Stimulated activated CD4-positive, alpha-beta T cell treated with anti-CD3 and anti-CD28 coated beads, TNF-alpha, amount 100 ng/mL, for 24 hours (primary cell): Measurements from ENCODE around the gene ADH5.
"Not testable (repeated sequence)": the region's sequence is repeated elsewhere in the genome, so short reads cannot be mapped to it uniquely, and the experiment has no call there.

Experiments used
- DNase-seq, 3 experiments: peaks; one replicate each; pipeline ENCODE4 v3.0.0-alpha.2; 2020; ENCODE audit warnings: low read depth in 3 of 3

Gene ADH5

DNA sequence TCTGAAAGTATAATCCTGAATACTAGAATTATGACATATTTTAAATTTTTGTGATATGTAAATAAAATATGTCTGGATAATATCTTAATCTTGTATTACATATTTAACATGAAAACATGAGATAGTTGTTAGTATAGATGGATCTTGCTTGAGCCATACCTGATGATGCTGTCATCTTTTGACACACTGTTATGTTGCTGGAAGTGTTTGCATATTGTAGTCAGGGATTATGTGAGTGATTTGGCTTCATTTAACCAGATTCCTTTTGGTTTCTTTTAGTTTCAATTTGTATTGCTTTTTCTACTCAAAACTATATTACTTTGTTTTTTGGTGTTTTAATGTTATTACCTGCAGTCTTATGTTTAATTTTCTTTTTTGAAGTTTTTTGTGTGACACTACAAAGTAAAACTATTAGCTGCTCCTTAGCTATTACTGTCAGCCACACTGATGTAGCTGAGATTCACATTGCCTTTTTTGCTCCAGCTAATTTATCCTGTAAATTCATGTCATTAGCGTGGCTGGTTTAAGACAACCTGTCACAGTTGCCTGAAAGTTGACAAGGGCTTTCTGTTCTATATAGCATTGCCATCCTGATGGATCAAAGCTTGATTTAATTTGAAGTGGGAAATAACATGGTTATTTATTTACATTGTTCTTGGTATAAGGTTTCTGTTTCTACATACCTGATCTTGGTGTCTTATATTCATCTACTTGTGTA is 59.4 kb downstream of the ADH5 start:
- no peak for DNase-seq

DNA sequence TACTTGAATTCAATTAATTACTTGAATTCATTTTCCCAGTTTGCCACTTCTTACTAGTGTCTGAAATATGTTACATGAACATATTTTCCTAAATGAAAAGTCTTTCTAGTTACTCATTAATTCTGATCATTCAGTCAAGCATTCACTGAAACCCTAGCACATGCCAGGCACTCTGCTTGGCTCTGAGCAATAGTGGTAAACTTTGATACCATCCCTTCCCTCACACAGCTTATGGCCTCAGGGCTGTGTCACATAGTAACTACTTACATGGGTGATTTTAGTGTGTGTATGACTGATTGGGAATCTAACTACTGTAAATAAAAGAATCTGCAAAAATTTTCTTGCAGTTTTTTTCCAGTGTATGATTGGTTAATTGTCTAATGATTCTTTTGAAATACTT is 60.4 kb downstream of the ADH5 start:
- no peak for DNase-seq

DNA sequence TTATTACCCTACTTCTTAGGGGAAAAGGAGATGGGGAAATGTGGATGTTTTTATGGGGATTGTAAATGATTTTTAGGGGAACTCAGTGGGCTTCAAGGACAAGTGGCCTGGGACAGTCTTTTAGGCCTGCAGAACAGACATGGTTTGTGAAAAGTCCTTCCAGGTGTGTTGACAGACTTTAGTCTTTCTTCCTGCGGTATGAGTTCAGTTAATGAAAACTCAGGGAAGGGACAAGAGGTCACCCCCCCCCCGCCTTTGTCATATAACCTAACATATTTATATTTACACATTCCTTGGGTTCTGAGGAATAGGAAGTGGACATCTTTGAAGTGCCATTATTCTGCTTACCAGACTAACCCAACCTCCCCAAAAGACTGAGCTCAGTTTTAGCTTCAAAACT is 61.3 kb downstream of the ADH5 start:
- DNase-seq, result no peak

DNA sequence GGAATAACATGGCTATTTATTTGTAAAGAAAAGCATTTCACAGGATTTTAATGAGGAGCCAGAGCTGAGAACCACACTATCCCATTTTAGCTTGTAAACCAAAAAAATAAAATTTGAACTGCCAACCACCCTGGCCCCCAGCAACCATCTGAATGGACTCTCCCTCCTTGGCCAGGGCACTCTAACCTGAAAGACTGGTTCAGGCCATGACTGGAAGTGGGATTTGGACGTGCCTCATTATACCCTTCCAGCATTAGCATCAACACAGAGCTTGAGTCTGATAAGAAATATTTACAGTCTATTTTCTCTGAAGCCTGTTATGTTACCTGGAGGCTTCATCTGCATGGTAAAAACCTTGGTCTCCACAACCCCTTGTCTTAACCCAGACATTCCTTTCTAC is 63.1 kb downstream of the ADH5 start:
- no peak for DNase-seq

DNA sequence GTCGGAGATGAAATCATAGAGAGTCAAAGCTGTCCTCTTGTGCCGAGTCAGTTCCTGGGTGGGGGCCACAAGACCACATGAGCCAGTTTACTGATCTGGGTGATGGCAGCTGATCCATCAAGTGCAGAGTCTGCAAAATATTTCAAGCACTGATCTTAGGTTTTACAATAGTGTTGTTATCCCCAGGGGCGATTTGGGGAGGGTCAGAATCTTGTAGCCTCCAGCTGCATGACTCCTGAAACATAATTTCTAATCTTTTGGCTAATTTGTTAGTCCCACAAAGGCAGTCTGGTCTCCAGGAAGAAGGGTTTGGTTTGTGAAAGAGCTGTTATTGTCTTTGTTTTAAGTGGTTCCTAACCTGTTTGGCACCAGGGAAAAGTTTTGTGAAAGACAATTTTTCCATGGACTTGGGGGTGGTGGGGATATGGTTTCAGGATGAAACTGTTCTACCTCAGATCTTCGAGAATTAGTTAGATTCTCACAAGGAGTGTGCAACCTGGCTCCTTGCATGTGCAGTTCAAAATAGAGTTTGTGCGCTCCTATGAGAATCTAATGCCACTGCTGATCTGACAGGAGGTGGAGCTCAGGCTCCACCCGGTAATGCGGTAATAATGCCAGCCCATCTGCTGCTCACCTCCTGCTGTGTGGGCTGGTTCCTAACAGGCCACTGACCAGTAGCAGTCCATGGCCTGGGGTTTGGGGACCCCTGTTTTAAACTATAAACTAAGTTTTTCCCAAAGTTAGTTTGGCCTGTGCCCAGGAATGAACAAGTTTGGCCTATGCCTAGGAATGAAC is 63.9 kb downstream of the ADH5 start:
- no peak for DNase-seq

DNA sequence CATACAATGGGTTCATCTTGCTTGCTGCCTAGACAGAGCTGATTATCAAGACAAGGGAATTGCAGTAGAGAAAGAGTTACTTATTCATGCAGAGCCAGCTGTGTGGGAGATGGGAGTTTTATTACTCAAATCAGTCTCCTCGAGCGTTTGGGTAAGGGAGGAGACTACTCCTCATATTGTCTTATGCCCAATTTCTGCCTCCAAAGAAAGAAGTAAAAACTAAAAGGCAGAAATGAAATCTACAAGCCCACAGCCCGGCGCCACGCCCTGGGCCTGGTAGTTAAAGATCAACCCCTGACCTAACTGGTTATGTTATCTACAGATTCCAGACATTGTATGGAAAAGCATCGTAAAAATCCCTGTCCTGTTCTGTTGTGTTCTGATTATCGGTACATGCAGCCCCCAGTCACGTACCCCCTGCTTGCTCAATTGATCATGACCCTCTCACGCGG is 64.8 kb downstream of the ADH5 start:
- DNase-seq, result not testable (repeated sequence)

DNA sequence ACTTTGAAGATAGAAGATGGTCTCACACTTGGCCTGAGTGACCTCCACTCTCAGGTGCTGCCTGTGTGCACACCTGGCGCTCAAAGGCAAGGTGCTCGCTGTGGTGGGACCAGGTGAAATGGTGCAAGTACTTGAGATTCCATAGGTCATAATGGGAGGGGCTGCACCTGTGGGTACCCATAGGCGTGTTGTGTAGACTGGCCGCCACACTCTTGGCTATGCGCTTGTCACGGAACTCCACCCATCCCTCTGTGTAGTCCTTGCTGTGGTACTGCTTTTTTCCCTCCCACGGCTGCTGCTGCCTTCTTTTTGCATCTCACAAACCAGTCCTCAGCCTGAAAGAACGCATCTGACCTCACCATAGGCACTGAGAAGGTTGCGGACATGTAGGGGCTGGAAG is 66.0 kb downstream of the ADH5 start:
- DNase-seq, result no peak

DNA sequence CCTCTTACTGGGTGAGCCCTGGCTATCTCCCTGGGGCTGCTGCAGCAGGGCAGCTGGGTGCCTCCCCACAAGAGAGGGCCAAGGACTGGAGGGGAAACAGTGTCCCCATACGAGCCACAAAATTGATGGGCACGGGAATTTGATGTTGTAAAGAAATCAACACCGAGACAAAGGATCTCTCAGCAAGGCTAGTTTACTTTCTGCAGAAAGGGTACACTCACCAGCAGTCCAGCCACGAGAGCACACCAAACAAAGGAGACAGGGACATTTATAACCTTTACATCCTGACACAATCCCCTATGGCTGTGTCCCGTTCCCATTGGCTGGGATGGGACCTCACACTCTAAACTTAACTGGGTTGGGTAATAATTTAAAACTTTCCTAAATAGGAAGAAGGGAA is 67.2 kb downstream of the ADH5 start:
- no peak for DNase-seq
